Neural progenitor cell (in vitro differentiated cells): ENCODE measurements around the gene ATOH1. TPM values are rescaled to one million over a fixed set of nuclear protein-coding genes. Genes with fewer than 3 reads are reported as not detected.

Experiments
- DNase-seq: peaks from one replicate; pipeline ENCODE4 v3.0.0-alpha.2; 2016; ENCODE audit warnings: low spot score
- H2AFZ ChIP-seq: fragments of 200-600 bp; sonication (generic); replicated peaks from 2 replicates; pipeline ENCODE4 v1.6.1; 2016; ENCODE audit warnings: antibody characterized with exemption
- H3F3A ChIP-seq: fragments of 200-600 bp; sonication (generic); 2 replicates; pipeline ENCODE4 v1.6.1; 2016; ENCODE audit warnings: antibody characterized with exemption, low read depth
- H3K27ac ChIP-seq: fragments of 200-600 bp; sonication (generic); 2 replicates; pipeline ENCODE4 v1.5.1; 2016; ENCODE audit warnings: mild to moderate bottlenecking
- H3K27me3 ChIP-seq: fragments of 200-600 bp; sonication (generic); 2 replicates; pipeline ENCODE4 v1.6.1; 2016; ENCODE audit warnings: mild to moderate bottlenecking, moderate library complexity
- H3K36me3 ChIP-seq: fragments of 200-600 bp; sonication (generic); 2 replicates; pipeline ENCODE4 v1.5.1; 2016
- H3K4me1 ChIP-seq: fragments of 200-600 bp; sonication (generic); 2 replicates; pipeline ENCODE4 v1.6.1; 2016; ENCODE audit warnings: mixed run types
- H3K4me2 ChIP-seq: fragments of 200-600 bp; sonication (generic); 2 replicates; pipeline ENCODE4 v1.6.1; 2016
- H3K4me3 ChIP-seq: fragments of 200-600 bp; sonication (generic); 2 replicates; pipeline ENCODE4 v1.5.1; 2016
- H3K79me2 ChIP-seq: fragments of 200-600 bp; sonication (generic); 2 replicates; pipeline ENCODE4 v1.6.1; 2016; ENCODE audit warnings: low read depth
- H3K9ac ChIP-seq: fragments of 200-600 bp; sonication (generic); 2 replicates; pipeline ENCODE4 v1.6.1; 2016
- H3K9me3 ChIP-seq: fragments of 200-600 bp; sonication (generic); 2 replicates; pipeline ENCODE4 v1.5.1; 2016; ENCODE audit warnings: low read depth
- H4K20me1 ChIP-seq: fragments of 200-600 bp; sonication (generic); 2 replicates; pipeline ENCODE4 v1.6.1; 2016; ENCODE audit warnings: low read depth
- H3K27ac Mint-ChIP-seq: 3 replicates; pipeline ENCODE4 v1.8.0; 2021; ENCODE audit warnings: mixed read lengths
- H3K27me3 Mint-ChIP-seq: 2 replicates; pipeline ENCODE4 v1.8.0; 2022; ENCODE audit warnings: low read depth, mild to moderate bottlenecking, inconsistent platforms, moderate library complexity, mixed read lengths; ENCODE audit not compliant: insufficient read depth
- H3K36me3 Mint-ChIP-seq: 3 replicates; pipeline ENCODE4 v1.8.0; 2021; ENCODE audit warnings: mixed read lengths
- H3K4me1 Mint-ChIP-seq: 3 replicates; pipeline ENCODE4 v1.8.0; 2021; ENCODE audit warnings: mixed read lengths
- H3K4me3 Mint-ChIP-seq: 3 replicates; pipeline ENCODE4 v1.8.0; 2021; ENCODE audit warnings: mild to moderate bottlenecking, moderate library complexity, mixed read lengths
- H3K9me3 Mint-ChIP-seq: 3 replicates; pipeline ENCODE4 v1.8.0; 2020; ENCODE audit warnings: mixed read lengths
- CTCF ChIP-seq: fragments of 200-600 bp; sonication (generic); IDR thresholded peaks from 2 replicates; pipeline ENCODE4 v1.5.1; 2017; ENCODE audit warnings: antibody characterized with exemption, mild to moderate bottlenecking
- EZH2 ChIP-seq: fragments of 200-600 bp; sonication (generic); IDR thresholded peaks from 2 replicates; pipeline ENCODE4 v1.6.1; 2017; ENCODE audit warnings: antibody characterized with exemption, mild to moderate bottlenecking, moderate library complexity
- EZH2phosphoT487 ChIP-seq: fragments of 200-600 bp; sonication (generic); IDR thresholded peaks from 2 replicates; pipeline ENCODE4 v1.6.1; 2017; ENCODE audit warnings: antibody characterized with exemption
- total RNA-seq: library from RNA; depleted of rRNA; stranded (reverse); fragments of >200 nt; gene quantifications from 2 replicates; pipeline ENCODE4 v1.2.3, GENCODE V29; 2015; ENCODE audit warnings: low replicate concordance

The ATOH1 gene
- total RNA-seq, 1 donor from 2014 or later: not detected

- Histone ChIP-seq H3K27me3 (peaks cover 99% of the 10 kb centered on the region), H4K20me1 (peaks cover 31% of the 10 kb centered on the region), H3K27ac (no peak overlapping the region), H3F3A (peaks cover 27% of the 10 kb centered on the region), H3K79me2 (no peaks in the 10 kb centered on the region), H3K9me3 (no peaks in the 10 kb centered on the region), H3K4me2 (no peak overlapping the region), H3K4me3 (no peak overlapping the region), H3K36me3 (no peaks in the 10 kb centered on the region), H2AFZ (no peak overlapping the region), H3K4me1 (peaks cover 7% of the 10 kb centered on the region), H3K9ac (no peak overlapping the region)
- H3K36me3 Mint-ChIP-seq: no peaks in the 10 kb centered on the region
- H3K27ac Mint-ChIP-seq: no peak overlapping the region
- H3K9me3 Mint-ChIP-seq: no peaks in the 10 kb centered on the region
- no peak for DNase-seq
- TF ChIP-seq EZH2phosphoT487 (no peak), CTCF (no peak), EZH2 (no peak)
- peak overlapping the region; percentile 6 for H3K4me3 Mint-ChIP-seq
- peaks cover 32% of the 10 kb centered on the region for H3K4me1 Mint-ChIP-seq
- peaks cover 56% of the 10 kb centered on the region for H3K27me3 Mint-ChIP-seq
Observed at GRCh38 chr4:93835929-93836328, 7.4 kb downstream of the ATOH1 start.

- Histone ChIP-seq H3K27ac (no peak overlapping the region), H3K36me3 (no peaks in the 10 kb centered on the region), H3K79me2 (no peaks in the 10 kb centered on the region), H4K20me1 (no peaks in the 10 kb centered on the region), H3F3A (peaks cover 10% of the 10 kb centered on the region), H3K4me3 (no peak overlapping the region), H2AFZ (no peak overlapping the region), H3K4me2 (no peak overlapping the region), H3K9me3 (no peaks in the 10 kb centered on the region), H3K27me3 (peaks cover 71% of the 10 kb centered on the region), H3K4me1 (no peaks in the 10 kb centered on the region), H3K9ac (no peak overlapping the region)
- H3K9me3 Mint-ChIP-seq: no peaks in the 10 kb centered on the region
- no peak for DNase-seq
- H3K27me3 Mint-ChIP-seq: peaks cover 24% of the 10 kb centered on the region
- peaks cover 10% of the 10 kb centered on the region for H3K4me1 Mint-ChIP-seq
- no peaks in the 10 kb centered on the region for H3K36me3 Mint-ChIP-seq
- H3K27ac Mint-ChIP-seq: no peak overlapping the region
- TF ChIP-seq CTCF (no peak), EZH2phosphoT487 (no peak), EZH2 (no peak)
- no peak overlapping the region for H3K4me3 Mint-ChIP-seq
Observed at GRCh38 chr4:93839704-93840103, 11.2 kb downstream of the ATOH1 start.

- H3K9me3 ChIP-seq: no peaks in the 10 kb centered on the region
- H3K4me2 ChIP-seq: no peak overlapping the region
- Mint-ChIP-seq H3K27me3 (peaks cover 13% of the 10 kb centered on the region), H3K27ac (no peak overlapping the region), H3K4me1 (peaks cover 5% of the 10 kb centered on the region), H3K4me3 (no peak overlapping the region), H3K9me3 (no peaks in the 10 kb centered on the region), H3K36me3 (no peaks in the 10 kb centered on the region)
- no peak overlapping the region for H2AFZ ChIP-seq
- no peaks in the 10 kb centered on the region for H4K20me1 ChIP-seq
- H3K4me3 ChIP-seq: no peak overlapping the region
- DNase-seq: no peak
- no peaks in the 10 kb centered on the region for H3K79me2 ChIP-seq
- H3K27ac ChIP-seq: no peak overlapping the region
- no peaks in the 10 kb centered on the region for H3F3A ChIP-seq
- H3K9ac ChIP-seq: no peak overlapping the region
- H3K36me3 ChIP-seq: no peaks in the 10 kb centered on the region
- no peaks in the 10 kb centered on the region for H3K4me1 ChIP-seq
- peaks cover 49% of the 10 kb centered on the region for H3K27me3 ChIP-seq
- TF ChIP-seq EZH2phosphoT487: no peak
- no peak for TF ChIP-seq CTCF
- no peak for TF ChIP-seq EZH2
Observed at GRCh38 chr4:93841803-93842345, 13.3 kb downstream of the ATOH1 start.
